Neuronal stem cell (in vitro differentiated cells): ENCODE results near the gene NBPF3.
"Not testable (repeated sequence)": the region's sequence is repeated elsewhere in the genome, so short reads cannot be mapped to it uniquely, and the experiment has no call there.

Experiments
- DNase-seq: peaks from one replicate; pipeline ENCODE4 v3.0.0-alpha.2; 2013; ENCODE audit warnings: low spot score
- H2AFZ ChIP-seq: one replicate; pipeline ENCODE4 v1.6.1; 2013; ENCODE audit warnings: mild to moderate bottlenecking, low read length, inconsistent platforms
- H2AK5ac ChIP-seq: 2 replicates; pipeline ENCODE4 v1.6.1; 2013; ENCODE audit warnings: low read depth, mild to moderate bottlenecking, inconsistent platforms, low read length, moderate library complexity, mixed read lengths
- H2BK120ac ChIP-seq: 2 replicates; pipeline ENCODE4 v1.6.1; 2013; ENCODE audit warnings: low read depth, mild to moderate bottlenecking, inconsistent platforms, low read length, moderate library complexity, mixed read lengths
- H2BK12ac ChIP-seq: one replicate; pipeline ENCODE4 v1.6.1; 2013; ENCODE audit warnings: low read length, inconsistent platforms
- H2BK15ac ChIP-seq: 2 replicates; pipeline ENCODE4 v1.6.1; 2013; ENCODE audit warnings: mild to moderate bottlenecking, low read length, inconsistent platforms, mixed read lengths
- H2BK5ac ChIP-seq: one replicate; pipeline ENCODE4 v1.6.1; 2013; ENCODE audit warnings: inconsistent platforms, mild to moderate bottlenecking, low read length, moderate library complexity
- H3K14ac ChIP-seq: one replicate; pipeline ENCODE4 v1.6.1; 2013; ENCODE audit warnings: low read length, inconsistent platforms
- H3K18ac ChIP-seq: 2 replicates; pipeline ENCODE4 v1.6.1; 2013; ENCODE audit warnings: low read length, inconsistent platforms
- H3K23ac ChIP-seq: 2 replicates; pipeline ENCODE4 v1.6.1; 2013; ENCODE audit warnings: low read depth, mild to moderate bottlenecking, mixed read lengths, low read length, inconsistent platforms; ENCODE audit not compliant: poor library complexity
- H3K27ac ChIP-seq: replicated peaks from 3 replicates; pipeline ENCODE4 v1.5.1; 2013; ENCODE audit warnings: low read length, inconsistent platforms
- H3K27me3 ChIP-seq, 3 experiments: 2 replicates each; pipeline ENCODE4 v1.6.1; 2013; ENCODE audit warnings: low read length in 3 of 3, mild to moderate bottlenecking in 2 of 3, inconsistent platforms in 1 of 3, low read depth in 1 of 3, mixed read lengths in 1 of 3, moderate library complexity in 1 of 3; ENCODE audit not compliant: control insufficient read depth in 3 of 3, insufficient read depth in 3 of 3
- H3K36me3 ChIP-seq, 2 donors: replicated peaks in 1 of 2; 2 replicates each; pipeline ENCODE4 v1.6.1; 2013; ENCODE audit warnings: low read length in 2 of 2; ENCODE audit not compliant: control insufficient read depth in 2 of 2, insufficient read depth in 2 of 2
- H3K4ac ChIP-seq: 2 replicates; pipeline ENCODE4 v1.6.1; 2013; ENCODE audit warnings: inconsistent platforms, mild to moderate bottlenecking, low read length, moderate library complexity
- H3K4me1 ChIP-seq, 2 donors: 1 replicate in 1 of 2; 2 replicates in 1 of 2; pipeline ENCODE4 v1.6.1; 2013; ENCODE audit warnings: low read length in 2 of 2, low read depth in 1 of 2; ENCODE audit not compliant: control insufficient read depth in 2 of 2, insufficient read depth in 1 of 2
- H3K4me2 ChIP-seq: one replicate; pipeline ENCODE4 v1.6.1; 2013; ENCODE audit warnings: mild to moderate bottlenecking, low read length, inconsistent platforms; ENCODE audit not compliant: insufficient read depth, poor library complexity, severe bottlenecking
- H3K4me3 ChIP-seq, 2 donors: 2 replicates each; pipeline ENCODE4 v1.5.1; 2013; ENCODE audit warnings: low read length in 2 of 2, mild to moderate bottlenecking in 2 of 2, inconsistent platforms in 1 of 2, moderate library complexity in 1 of 2
- H3K79me1 ChIP-seq: one replicate; pipeline ENCODE4 v1.6.1; 2013; ENCODE audit warnings: low read depth, mild to moderate bottlenecking, inconsistent platforms, low read length, moderate library complexity
- H3K9ac ChIP-seq: one replicate; pipeline ENCODE4 v1.6.1; 2013; ENCODE audit warnings: mild to moderate bottlenecking, low read depth, low read length, inconsistent platforms; ENCODE audit not compliant: poor library complexity
- H3K9me3 ChIP-seq, 2 donors: replicated peaks in 1 of 2; 2 replicates each; pipeline versions ENCODE3 to v1.6.1; 2013; ENCODE audit warnings: low read length in 2 of 2, mild to moderate bottlenecking in 2 of 2, inconsistent platforms in 1 of 2, low read depth in 1 of 2, mixed read lengths in 1 of 2, moderate library complexity in 1 of 2; ENCODE audit not compliant: control insufficient read depth in 2 of 2, insufficient read depth in 1 of 2
- H4K8ac ChIP-seq: one replicate; pipeline ENCODE4 v1.6.1; 2013; ENCODE audit warnings: low read depth, mild to moderate bottlenecking, inconsistent platforms, low read length, moderate library complexity
- H4K91ac ChIP-seq: one replicate; pipeline ENCODE4 v1.6.1; 2013; ENCODE audit warnings: low read length, low read depth, mild to moderate bottlenecking, inconsistent platforms; ENCODE audit not compliant: poor library complexity
- WGBS, 2 donors: extraction: QIAGEN DNeasy Blood & Tissue Kit; methylation state at CpG; one replicate each; pipeline ENCODE4 v1.1.7; 2013; ENCODE audit warnings: missing lambda C conversion rate in 2 of 2, mixed read lengths in 1 of 2; ENCODE audit not compliant: insufficient read length in 2 of 2, insufficient replicate concordance in 1 of 2; ENCODE audit errors: extremely low coverage in 2 of 2; 5-methylcytosine and 5-hydroxymethylcytosine counted together

The NBPF3 gene

DNA sequence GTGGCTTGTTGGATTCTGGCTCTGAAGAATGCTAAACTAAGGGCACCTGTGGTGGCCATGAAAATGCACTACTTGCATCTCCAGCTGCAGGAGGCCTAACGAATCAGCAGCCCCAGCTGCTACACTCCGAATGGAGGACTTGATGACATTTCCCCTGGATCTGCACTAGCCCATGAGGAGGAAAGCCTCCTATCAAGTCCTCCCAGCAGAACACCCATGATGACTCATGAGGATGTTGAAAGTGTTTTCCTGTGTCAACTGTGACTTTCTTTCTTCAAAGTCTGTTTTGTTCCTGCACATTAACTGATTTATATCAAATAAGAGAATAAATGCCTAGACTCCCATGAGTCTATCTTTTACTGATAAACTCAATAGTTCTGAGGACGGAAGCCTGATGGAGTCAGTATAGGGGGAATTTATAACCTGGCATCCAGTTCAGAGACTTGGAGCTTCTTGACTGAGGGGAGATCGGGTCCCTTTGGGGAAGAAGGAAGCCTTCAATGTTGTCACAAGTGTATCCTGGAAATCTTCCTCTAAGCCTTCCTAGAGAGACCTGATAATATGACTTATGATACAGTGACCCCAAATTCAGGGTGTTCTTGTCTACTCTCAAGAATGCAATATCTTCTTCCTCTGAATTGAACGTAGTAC lies 14.2 kb downstream of the NBPF3 start:
- not testable (repeated sequence) for H3K79me1 ChIP-seq, H3K4ac ChIP-seq, H3K14ac ChIP-seq, H2BK5ac ChIP-seq, H3K4me2 ChIP-seq, H3K27me3 ChIP-seq, H3K9ac ChIP-seq, H3K18ac ChIP-seq, H3K23ac ChIP-seq, H2AFZ ChIP-seq, H2AK5ac ChIP-seq, H4K91ac ChIP-seq, H2BK120ac ChIP-seq, DNase-seq, H3K9me3 ChIP-seq, H2BK15ac ChIP-seq, H3K4me1 ChIP-seq, H2BK12ac ChIP-seq, H3K4me3 ChIP-seq, H4K8ac ChIP-seq, H3K27ac ChIP-seq
- H3K36me3 ChIP-seq, result peaks cover 0 to 14% of the 10 kb centered on the region in 2 donors
- no CpG with 5 or more reads among the region's 5 CpGs for WGBS, 2 donors

DNA sequence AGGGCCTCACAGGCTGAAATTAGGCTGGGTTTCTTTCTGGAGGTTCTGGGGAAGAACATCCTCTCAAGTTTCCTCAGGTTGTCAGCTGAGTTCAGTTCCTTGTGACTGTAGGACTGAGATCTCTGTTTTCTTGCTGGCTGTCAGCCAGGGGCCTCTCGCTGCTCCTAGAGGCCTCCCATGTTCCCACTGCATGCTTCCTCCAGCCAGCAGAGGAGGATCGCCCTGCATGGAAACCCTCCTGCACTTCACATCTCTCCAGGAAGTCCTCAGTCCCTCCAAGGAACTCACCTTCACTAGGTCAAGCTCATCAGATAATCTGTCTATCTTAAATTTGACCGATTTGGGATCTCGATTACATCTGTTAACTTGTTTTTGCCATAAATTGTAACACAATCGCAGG lies 15.0 kb downstream of the NBPF3 start:
- H4K8ac ChIP-seq, H3K14ac ChIP-seq, H2BK120ac ChIP-seq, H3K9ac ChIP-seq, DNase-seq, H2BK5ac ChIP-seq, H3K23ac ChIP-seq, H3K18ac ChIP-seq, H3K27me3 ChIP-seq, H3K27ac ChIP-seq, H2BK12ac ChIP-seq, H2BK15ac ChIP-seq, H3K79me1 ChIP-seq, H3K4me1 ChIP-seq, H2AK5ac ChIP-seq, H3K4me3 ChIP-seq, H3K9me3 ChIP-seq, H4K91ac ChIP-seq, H3K4me2 ChIP-seq, H2AFZ ChIP-seq, H3K4ac ChIP-seq: not testable (repeated sequence)
- peaks cover 0 to 11% of the 10 kb centered on the region in 2 donors for H3K36me3 ChIP-seq
- WGBS, 2 donors, result no CpG with 5 or more reads among the region's 5 CpGs

DNA sequence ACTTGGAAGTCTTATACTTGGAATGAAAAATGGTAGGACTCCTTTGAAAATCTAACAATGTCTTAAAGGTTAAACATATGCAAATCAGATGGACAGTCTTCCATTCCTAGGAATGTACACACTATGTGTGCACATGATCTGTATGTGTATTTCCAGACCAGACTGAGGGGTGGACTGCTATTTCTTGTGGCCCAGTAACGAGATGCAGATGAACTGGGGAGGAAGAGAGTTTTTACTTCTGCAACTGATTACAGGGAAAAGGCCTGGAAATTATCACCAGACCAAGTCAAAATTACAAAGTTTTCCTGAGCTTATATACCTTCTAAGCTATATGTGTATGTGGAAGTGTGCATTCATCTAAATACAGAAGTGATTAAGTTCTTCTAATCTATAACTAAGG lies 17.7 kb downstream of the NBPF3 start:
- Histone ChIP-seq H3K18ac (no peak overlapping the region), H3K4me1 (peaks cover 0 to 3% of the 10 kb centered on the region in 2 donors), H2BK5ac (no peak overlapping the region), H2AK5ac (no peak overlapping the region), H3K9ac (no peak overlapping the region), H3K4ac (no peak overlapping the region), H4K91ac (no peak overlapping the region), H2BK120ac (no peak overlapping the region), H3K36me3 (peaks cover 0 to 6% of the 10 kb centered on the region in 2 donors), H2BK15ac (no peak overlapping the region), H3K27ac (no peak overlapping the region), H3K79me1 (no peaks in the 10 kb centered on the region), H4K8ac (no peak overlapping the region), H2AFZ (no peak overlapping the region), H3K4me3 (no peak overlapping the region), H2BK12ac (no peak overlapping the region), H3K4me2 (no peak overlapping the region), H3K9me3 (no peaks in the 10 kb centered on the region), H3K23ac (no peak overlapping the region), H3K14ac (no peak overlapping the region), H3K27me3 (no peaks in the 10 kb centered on the region)
- no peak for DNase-seq
- no CpG with 5 or more reads among the region's 1 CpG for WGBS, 2 donors

DNA sequence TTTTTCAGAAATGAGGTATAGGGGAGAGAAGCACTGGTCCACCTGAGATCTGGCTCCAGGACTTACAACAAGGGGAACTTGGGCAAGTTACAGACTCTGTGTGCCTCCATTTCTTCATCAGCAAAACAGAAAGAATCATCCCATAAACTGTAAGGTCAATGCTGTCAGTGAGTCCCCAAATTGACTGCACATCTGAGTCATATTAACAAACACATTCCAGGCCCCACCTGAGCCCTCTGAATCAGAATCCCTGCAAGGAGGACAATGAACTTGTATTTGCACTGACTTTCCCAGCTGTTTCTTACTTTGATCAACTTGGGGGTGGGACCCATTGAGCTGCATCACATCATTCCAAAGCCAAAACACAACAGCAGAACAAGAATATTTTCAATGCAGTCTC lies 25.2 kb downstream of the NBPF3 start:
- not testable (repeated sequence) for H3K79me1 ChIP-seq, H3K14ac ChIP-seq, H3K4me1 ChIP-seq, H4K91ac ChIP-seq, H3K9me3 ChIP-seq, H3K27me3 ChIP-seq, H2BK5ac ChIP-seq, H4K8ac ChIP-seq, H2AK5ac ChIP-seq, H2BK12ac ChIP-seq, H3K4me3 ChIP-seq, H2BK15ac ChIP-seq, DNase-seq, H2AFZ ChIP-seq, H3K4me2 ChIP-seq, H3K18ac ChIP-seq, H3K4ac ChIP-seq, H3K9ac ChIP-seq, H3K23ac ChIP-seq, H2BK120ac ChIP-seq, H3K36me3 ChIP-seq, H3K27ac ChIP-seq
